Subcutaneous adipose tissue (tissue), 4 donors: Measurements from ENCODE around the gene RPS19BP1. TPM values are rescaled to one million over a fixed set of nuclear protein-coding genes. Genes with fewer than 3 reads are reported as not detected.

ENCODE experiments used
- total RNA-seq, 4 donors: library from RNA; depleted of rRNA; stranded (reverse); fragments of >200 nt; gene quantifications; one replicate each; pipeline ENCODE4 v1.1.0, GENCODE V29; 2016
- TF ChIP-seq, protein P1 (sequence below): fragments of 450-650 bp; IDR thresholded peaks from one replicate; pipeline ENCODE4 v1.5.1; 2016; ENCODE audit warnings: low read depth, mild to moderate bottlenecking, control low read depth, antibody characterized with exemption, moderate library complexity

Gene RPS19BP1
- total RNA-seq, 4 donors from 2014 or later = 107 to 229 (median 159) TPM

- TF ChIP-seq, protein P1, sequence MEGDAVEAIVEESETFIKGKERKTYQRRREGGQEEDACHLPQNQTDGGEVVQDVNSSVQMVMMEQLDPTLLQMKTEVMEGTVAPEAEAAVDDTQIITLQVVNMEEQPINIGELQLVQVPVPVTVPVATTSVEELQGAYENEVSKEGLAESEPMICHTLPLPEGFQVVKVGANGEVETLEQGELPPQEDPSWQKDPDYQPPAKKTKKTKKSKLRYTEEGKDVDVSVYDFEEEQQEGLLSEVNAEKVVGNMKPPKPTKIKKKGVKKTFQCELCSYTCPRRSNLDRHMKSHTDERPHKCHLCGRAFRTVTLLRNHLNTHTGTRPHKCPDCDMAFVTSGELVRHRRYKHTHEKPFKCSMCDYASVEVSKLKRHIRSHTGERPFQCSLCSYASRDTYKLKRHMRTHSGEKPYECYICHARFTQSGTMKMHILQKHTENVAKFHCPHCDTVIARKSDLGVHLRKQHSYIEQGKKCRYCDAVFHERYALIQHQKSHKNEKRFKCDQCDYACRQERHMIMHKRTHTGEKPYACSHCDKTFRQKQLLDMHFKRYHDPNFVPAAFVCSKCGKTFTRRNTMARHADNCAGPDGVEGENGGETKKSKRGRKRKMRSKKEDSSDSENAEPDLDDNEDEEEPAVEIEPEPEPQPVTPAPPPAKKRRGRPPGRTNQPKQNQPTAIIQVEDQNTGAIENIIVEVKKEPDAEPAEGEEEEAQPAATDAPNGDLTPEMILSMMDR = no peak
These were observed 5.8 kb downstream of the RPS19BP1 start for GRCh38 chr22:39526736-39527171.

DNA sequence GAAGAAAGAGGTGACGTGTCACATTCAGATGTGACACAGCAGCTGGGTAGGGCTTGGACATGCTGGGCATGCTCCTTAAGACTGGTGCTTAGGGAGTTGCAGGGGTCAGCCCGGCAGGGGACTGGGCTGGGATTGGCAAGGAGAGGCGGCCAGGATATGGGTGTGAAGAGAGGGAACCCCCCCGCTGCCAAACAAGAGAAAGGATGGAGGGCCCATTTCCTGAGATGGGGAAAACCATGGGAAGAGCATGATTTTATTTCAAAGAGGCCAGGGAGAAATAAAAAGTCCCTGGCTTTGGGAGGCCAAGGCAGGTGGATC, 6.9 kb downstream of the RPS19BP1 start:
- TF ChIP-seq, protein P1 = no peak

DNA sequence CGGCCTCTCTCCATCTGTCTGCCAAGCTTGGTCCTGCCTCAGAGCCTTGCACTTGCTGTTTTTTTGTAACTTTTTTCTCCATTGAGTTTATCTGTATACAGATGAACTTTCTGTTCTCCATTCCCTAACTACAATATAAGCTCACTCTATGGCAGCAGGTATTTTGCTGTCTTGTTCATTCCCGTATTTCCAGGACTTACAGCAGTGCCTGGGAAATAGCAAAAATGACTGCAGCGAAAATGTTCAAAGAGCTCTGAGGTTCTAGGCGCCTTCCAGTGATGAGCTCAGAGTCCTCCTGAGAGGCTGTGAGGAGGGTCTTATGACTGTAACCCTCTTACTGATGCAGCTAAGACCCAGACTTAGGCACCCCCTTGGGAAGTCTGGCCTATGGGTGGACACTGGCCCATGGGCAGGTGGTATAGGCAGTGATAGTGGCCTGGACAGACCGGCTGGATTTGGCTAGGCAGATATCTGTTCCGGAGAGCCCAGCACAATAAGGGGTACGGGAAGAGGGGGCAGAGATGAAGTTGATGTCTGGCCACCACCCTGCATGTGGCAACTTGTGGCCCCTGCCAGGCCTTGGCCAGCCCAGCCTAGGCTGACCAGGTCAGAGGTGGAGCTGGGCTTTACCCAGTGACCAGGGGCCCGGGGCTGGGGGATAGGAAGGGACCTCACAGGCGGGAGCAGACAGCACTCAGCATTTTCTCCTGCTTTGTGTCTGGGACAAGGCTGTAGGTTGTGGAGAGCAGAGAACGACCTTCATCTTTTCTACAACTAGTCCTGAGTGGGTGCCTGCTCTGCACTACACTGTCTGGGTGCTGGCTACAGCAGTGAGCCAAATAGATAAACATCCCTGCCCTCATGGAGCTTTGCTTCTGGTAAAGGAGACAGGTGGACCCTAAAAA, 7.5 kb downstream of the RPS19BP1 start:
- TF ChIP-seq, protein P1 = no peak

GRCh38 chr22:39524089-39524752, 8.3 kb downstream of the RPS19BP1 start:
- TF ChIP-seq, protein P1 = no peak

DNA sequence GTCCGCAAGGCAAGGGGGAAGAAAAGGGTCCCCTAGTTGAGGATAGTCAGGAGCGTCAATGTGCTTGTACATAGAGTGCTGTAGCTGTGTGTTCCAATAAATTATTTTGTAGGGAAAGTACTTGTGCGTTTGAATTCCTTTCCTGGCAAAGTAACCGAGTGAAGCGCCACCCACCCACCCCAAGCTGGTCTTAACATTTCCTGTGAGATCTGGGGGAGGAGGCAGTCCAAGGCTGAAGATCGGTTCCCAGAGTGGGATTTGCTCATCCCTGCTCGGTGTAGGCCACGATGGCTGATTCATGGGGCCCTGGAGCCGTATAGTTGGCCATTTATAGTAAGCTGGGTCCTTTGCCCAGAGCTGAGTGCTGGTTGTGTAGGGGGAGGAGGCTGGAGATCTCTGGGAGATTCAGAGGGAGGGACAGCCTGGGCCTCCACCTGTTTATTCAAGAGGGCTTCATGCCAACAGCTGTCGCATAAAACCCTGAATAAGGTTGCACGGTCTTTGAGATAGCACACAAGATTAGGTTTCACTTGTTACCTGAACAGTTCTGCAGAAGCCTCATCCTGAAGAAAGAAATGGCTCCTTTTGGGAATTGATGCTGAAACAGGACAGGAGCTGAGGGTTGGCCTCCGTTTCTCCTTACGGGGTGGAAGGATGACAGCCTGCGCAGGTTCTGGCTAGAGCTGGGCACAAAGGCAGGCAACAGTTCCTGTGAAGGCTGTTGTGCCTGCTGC, 9.8 kb downstream of the RPS19BP1 start:
- TF ChIP-seq, protein P1 = no peak

DNA sequence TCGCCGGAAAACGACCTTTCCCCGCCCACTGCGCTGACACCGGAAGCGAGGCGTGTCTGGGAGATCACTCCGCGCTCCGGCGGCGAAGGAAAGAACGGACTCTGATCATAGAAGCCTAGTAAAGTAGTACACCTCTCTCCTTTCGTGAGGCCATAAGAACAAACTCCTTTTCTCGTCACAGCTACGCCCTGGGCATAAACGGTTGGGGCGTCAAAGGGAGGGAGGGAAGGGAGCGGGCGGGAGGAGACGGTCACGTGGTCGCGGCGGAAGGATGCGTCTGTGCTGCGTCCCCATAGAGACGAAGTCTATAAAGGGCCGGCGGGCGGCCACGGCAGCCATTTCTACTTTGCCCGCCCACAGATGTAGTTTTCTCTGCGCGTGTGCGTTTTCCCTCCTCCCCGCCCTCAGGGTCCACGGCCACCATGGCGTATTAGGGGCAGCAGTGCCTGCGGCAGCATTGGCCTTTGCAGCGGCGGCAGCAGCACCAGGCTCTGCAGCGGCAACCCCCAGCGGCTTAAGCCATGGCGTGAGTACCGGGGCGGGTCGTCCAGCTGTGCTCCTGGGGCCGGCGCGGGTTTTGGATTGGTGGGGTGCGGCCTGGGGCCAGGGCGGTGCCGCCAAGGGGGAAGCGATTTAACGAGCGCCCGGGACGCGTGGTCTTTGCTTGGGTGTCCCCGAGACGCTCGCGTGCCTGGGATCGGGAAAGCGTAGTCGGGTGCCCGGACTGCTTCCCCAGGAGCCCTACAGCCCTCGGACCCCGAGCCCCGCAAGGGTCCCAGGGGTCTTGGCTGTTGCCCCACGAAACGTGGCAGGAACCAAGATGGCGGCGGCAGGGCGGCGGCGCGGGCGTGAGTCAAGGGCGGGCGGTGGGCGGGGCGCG, 12.1 kb downstream of the RPS19BP1 start, which contains the start of gene ATF4:
Gene ATF4, plus strand, starts transcription at position 337 of the 880 bp plus-strand sequence. CDS start 884 bp downstream, outside the sequence.
- TF ChIP-seq, protein P1 = no peak
